ENCODE measurements around the gene BDH2.

- TF ChIP-seq JUNB (IDR thresholded peaks at IDR 0.05) (no peak), SMC3 (IDR thresholded peaks at IDR 0.05) (no peak), CTCF (IDR thresholded peaks at IDR 0.05) (no peak), MAX (IDR thresholded peaks at IDR 0.05) (no peak), RAD21 (conservative IDR thresholded peaks at IDR 0.05 in 1 of 2, IDR thresholded peaks at IDR 0.05 in 1 of 2) (no peak), EP300 (IDR thresholded peaks at IDR 0.05) (no peak), BCL3 (IDR thresholded peaks at IDR 0.05) (no peak), CHD2 (IDR thresholded peaks at IDR 0.05; ENCODE audit: low read length, partially characterized antibody) (no peak), ESRRA (IDR thresholded peaks at IDR 0.05; ENCODE audit: borderline replicate concordance, low read length) (no peak), CBX2 (IDR thresholded peaks at IDR 0.05; ENCODE audit: borderline replicate concordance, low read depth) (no peak), EHMT2 (IDR thresholded peaks at IDR 0.05; ENCODE audit: low read depth) (no peak), POLR2A (IDR thresholded peaks at IDR 0.05; ENCODE audit: low read length) (no peak), HOXA7 (CRISPR knock-in tag; IDR thresholded peaks at IDR 0.05) (no peak)
Observed at GRCh38 chr4:103144926-103145325, 45.3 kb upstream of the BDH2 start.

Data from A549 (cell line).